HepG2 (cell line): ENCODE data around the gene ATP6V1C2. TPM values are rescaled to one million over a fixed set of nuclear protein-coding genes. Genes with fewer than 3 reads are reported as not detected.

Experiments
- ATAC-seq: fragments of 200-7000 bp; cut with Tn5 transposase; 3 replicates; pipeline ENCODE4 v1.9.1; 2020; ENCODE audit warnings: mild to moderate bottlenecking, moderate library complexity
- BruUV-seq: library from RNA; stranded (reverse); fragments of 400-500 nt; replicated peaks from 2 replicates; lab custom pipeline; 2021; lab: Mats Ljungman, UMichigan
- CTCF ChIA-PET: fragments of 300-600 bp; formaldehyde crosslinking; extraction: SDS; loops from one replicate; lab custom pipeline; 2021; ENCODE audit warnings: low total read pairs, inconsistent platforms, low intra/inter-chr PET ratio; lab: Yijun Ruan, JAX
- POLR2A ChIA-PET: fragments of 350-600 bp; sonication (Branson Sonifier 250); formaldehyde crosslinking; loops from one replicate; lab custom pipeline; 2020; ENCODE audit warnings: antibody characterized with exemption, inconsistent platforms; lab: Yijun Ruan, JAX
- DNase-seq: peaks from one replicate; pipeline ENCODE4 v3.0.0-alpha.2; 2015; ENCODE audit warnings: low spot score
- FAIRE-seq: peaks from 3 replicates; lab custom pipeline; 2011; peaks lifted over from hg19 to GRCh38; lab: Jason Lieb, UNC
- H2AFZ ChIP-seq: one replicate; pipeline ENCODE4 v1.6.1; 2011; ENCODE audit warnings: low read length, inconsistent platforms
- H3K27ac ChIP-seq: fragments of 300-600 bp; 3 replicates; pipeline ENCODE4 v1.8.0; 2011; ENCODE audit warnings: mixed run types, mild to moderate bottlenecking, mixed read lengths, low read length, inconsistent platforms; ENCODE audit not compliant: insufficient read depth; ENCODE audit errors: extremely low read length
- H3K27me3 ChIP-seq, 2 experiments: fragments of 200-600 bp in 1 of 2; 2 replicates in 1 of 2; 3 replicates in 1 of 2; pipeline versions ENCODE4 v1.6.0 to v1.8.0; 2011; ENCODE audit warnings: low read length in 2 of 2, mild to moderate bottlenecking in 2 of 2, moderate library complexity in 2 of 2, inconsistent platforms in 1 of 2; ENCODE audit not compliant: insufficient read depth in 2 of 2, control insufficient read depth in 1 of 2
- H3K36me3 ChIP-seq, 2 experiments: fragments of 200-600 bp in 1 of 2; replicated peaks in 1 of 2; 2 replicates in 1 of 2; 3 replicates in 1 of 2; pipeline versions ENCODE4 v1.5.1 to v1.8.0; 2011; ENCODE audit warnings: low read length in 2 of 2, inconsistent platforms in 1 of 2; ENCODE audit not compliant: insufficient read depth in 2 of 2, control insufficient read depth in 1 of 2
- H3K4me1 ChIP-seq: 2 replicates; pipeline ENCODE4 v1.5.1; 2012; ENCODE audit warnings: low read length, inconsistent platforms; ENCODE audit not compliant: insufficient read depth
- H3K4me2 ChIP-seq: 2 replicates; pipeline ENCODE4 v1.6.0; 2011; ENCODE audit warnings: low read depth, low read length, inconsistent platforms
- H3K4me3 ChIP-seq, 3 experiments: fragments of 200-600 bp in 1 of 3; sonication (generic), shearing (Covaris generic) in 1 of 3; replicated peaks in 1 of 3; 2 replicates each; pipeline ENCODE4 v1.5.1; 2011 to 2016; ENCODE audit warnings: low read length in 3 of 3, inconsistent platforms in 2 of 3, low read depth in 2 of 3, mild to moderate bottlenecking in 2 of 3, control low read depth in 1 of 3, mixed read lengths in 1 of 3; ENCODE audit not compliant: insufficient read depth in 1 of 3
- H3K79me2 ChIP-seq: one replicate; pipeline ENCODE4 v1.6.1; 2011; ENCODE audit warnings: low read length, inconsistent platforms; ENCODE audit not compliant: insufficient read depth
- H3K9ac ChIP-seq: 2 replicates; pipeline ENCODE4 v1.6.0; 2011; ENCODE audit warnings: mild to moderate bottlenecking, low read depth, low read length, inconsistent platforms; ENCODE audit not compliant: insufficient read depth
- H3K9me3 ChIP-seq: 2 replicates; pipeline ENCODE4 v1.5.1; 2012; ENCODE audit warnings: mild to moderate bottlenecking, low read length
- H4K20me1 ChIP-seq: 2 replicates; pipeline ENCODE4 v1.6.0; 2011; ENCODE audit warnings: inconsistent platforms, mild to moderate bottlenecking, low read length, moderate library complexity; ENCODE audit not compliant: insufficient read depth
- ADNP ChIP-seq: sonication (generic); formaldehyde crosslinking; IDR thresholded peaks from 2 replicates; pipeline ENCODE4 v1.4.0; 2020; ENCODE audit warnings: missing genetic modification reagents
- ARNT ChIP-seq: fragments of 450-650 bp; IDR thresholded peaks from 2 replicates; pipeline ENCODE4 v1.6.1; 2017
- CAMTA2 ChIP-seq: sonication (generic); formaldehyde crosslinking; IDR thresholded peaks from 2 replicates; pipeline ENCODE4 v1.4.0; 2020; ENCODE audit warnings: mild to moderate bottlenecking, missing genetic modification reagents, borderline replicate concordance
- CBFB ChIP-seq: sonication (generic); formaldehyde crosslinking; IDR thresholded peaks from 2 replicates; pipeline ENCODE4 v1.4.0; 2020; ENCODE audit warnings: missing genetic modification reagents
- CCDC6 ChIP-seq: sonication (generic); formaldehyde crosslinking; IDR thresholded peaks from 2 replicates; pipeline ENCODE4 v1.8.1; 2022; ENCODE audit warnings: mild to moderate bottlenecking, missing genetic modification reagents, moderate library complexity
- HIVEP1 ChIP-seq: sonication (generic); formaldehyde crosslinking; IDR thresholded peaks from 2 replicates; pipeline ENCODE4 v1.4.0; 2020; ENCODE audit warnings: mild to moderate bottlenecking, missing genetic modification reagents
- HNRNPH1 ChIP-seq: fragments of 200-400 bp; formaldehyde crosslinking; optimal IDR thresholded peaks from 2 replicates; pipeline ENCODE3; 2017; ENCODE audit warnings: mild to moderate bottlenecking, low read depth, low read length
- KDM5B ChIP-seq: sonication (generic); formaldehyde crosslinking; IDR thresholded peaks from 2 replicates; pipeline ENCODE4 v1.4.0; 2020; ENCODE audit warnings: missing genetic modification reagents, mild to moderate bottlenecking, borderline replicate concordance
- MED8 ChIP-seq: sonication (generic); formaldehyde crosslinking; IDR thresholded peaks from 2 replicates; pipeline ENCODE4 v1.8.1; 2023; ENCODE audit warnings: mild to moderate bottlenecking, missing genetic modification reagents; ENCODE audit not compliant: insufficient replicate concordance
- PRMT3 ChIP-seq: sonication (generic); formaldehyde crosslinking; IDR thresholded peaks from 2 replicates; pipeline ENCODE4 v1.8.1; 2022; ENCODE audit warnings: low read depth, mild to moderate bottlenecking, moderate library complexity, missing genetic modification reagents, borderline replicate concordance
- SNAI1 ChIP-seq: sonication (generic); formaldehyde crosslinking; IDR thresholded peaks from 2 replicates; pipeline ENCODE4 v1.5.0; 2020; ENCODE audit warnings: mild to moderate bottlenecking, missing genetic modification reagents, borderline replicate concordance
- ZNF263 ChIP-seq: sonication (generic); formaldehyde crosslinking; IDR thresholded peaks from 2 replicates; pipeline ENCODE4 v1.4.0; 2020; ENCODE audit warnings: missing genetic modification reagents
- ZNF264 ChIP-seq: sonication (generic); formaldehyde crosslinking; IDR thresholded peaks from 2 replicates; pipeline ENCODE4 v1.4.0; 2020; ENCODE audit warnings: missing genetic modification reagents
- ZNF367 ChIP-seq: sonication (generic); formaldehyde crosslinking; IDR thresholded peaks from 2 replicates; pipeline ENCODE4 v1.4.0; 2020; ENCODE audit warnings: missing genetic modification reagents, borderline replicate concordance
- ZNF543 ChIP-seq: sonication (generic); formaldehyde crosslinking; IDR thresholded peaks from 2 replicates; pipeline ENCODE4 v1.4.0; 2020; ENCODE audit warnings: mild to moderate bottlenecking, missing genetic modification reagents
- WGBS: methylation state at CpG from one replicate; pipeline ENCODE4 v1.1.6; 2017; ENCODE audit warnings: low lambda C conversion rate; 5-methylcytosine and 5-hydroxymethylcytosine counted together
- in situ Hi-C: cut with HindIII; loops from 2 replicates; pipeline ENCODE4 v1.10.0; 2017; ENCODE audit warnings: low pct_unique_long_range_greater_than_20kb; ENCODE audit not compliant: extremely low pct_ligation_motif_present
- intact Hi-C: fragments of 100-400 bp; cut with micrococcal nuclease; formaldehyde crosslinking; loops from one replicate; pipeline ENCODE4 v1.10.0; 2022; ENCODE audit not compliant: unreplicated experiment
- polyA plus RNA-seq, 8 experiments: library from polyadenylated mRNA; depleted of rRNA in 3 of 8; stranded (reverse) in 7 of 8; unstranded in 1 of 8; fragments of >200 nt; fragmentation: Illumina TruSeq in 4 of 8; extraction: Trizol in 4 of 8; gene quantifications; 2 replicates each; pipeline versions ENCODE4 v1.2.1 to v1.2.3, GENCODE V29; 2011 to 2016; ENCODE audit warnings: low read depth in 4 of 8, missing spikeins in 1 of 8, mixed read lengths in 1 of 8; ENCODE audit not compliant: insufficient read depth in 1 of 8
- total RNA-seq, 5 experiments: library from RNA; depleted of rRNA; stranded (reverse); fragments of >200 nt; fragmentation: Illumina TruSeq; extraction: Trizol; gene quantifications; 2 replicates each; pipeline ENCODE4 v1.2.3, GENCODE V29; 2016; ENCODE audit warnings: low read depth in 1 of 5
- TF ChIP-seq, protein P1 (sequence below): sonication (generic); formaldehyde crosslinking; IDR thresholded peaks from 2 replicates; pipeline ENCODE4 v1.5.0; 2020; ENCODE audit warnings: mild to moderate bottlenecking, missing genetic modification reagents, moderate library complexity

The ATP6V1C2 gene
- total and polyA plus RNA-seq, 2 of the 13 experiments (the other 11 are each of a cell fraction or from before 2014, with no cell fraction given): 0.04 to 0.29 TPM

GRCh38 chr2:10761591-10761990 is 40.2 kb downstream of the ATP6V1C2 start:
- ATAC-seq (no peak), DNase-seq (no peak), FAIRE-seq (no peak)
- no peak overlapping the region for H2AFZ ChIP-seq
- no peak overlapping the region for H3K27ac ChIP-seq
- H3K9ac ChIP-seq: no peak overlapping the region
- CTCF ChIA-PET: no interaction called here
- H3K9me3 ChIP-seq: no peaks in the 10 kb centered on the region
- no peak overlapping the region for H3K4me3 ChIP-seq
- POLR2A ChIA-PET: no interaction called here
- H4K20me1 ChIP-seq: no peaks in the 10 kb centered on the region
- in situ Hi-C loops: no loop called here
- peaks cover 5 to 68% of the 10 kb centered on the region in 2 experiments; a peak in 4 of 5 replicates for H3K27me3 ChIP-seq
- intact Hi-C loops: no loop called here
- TF ChIP-seq ZNF264 (CRISPR knock-in tag): peak; percentile 72; the same call in 1 of the 2 replicates
- TF ChIP-seq CBFB (CRISPR knock-in tag): no peak
- no peaks in the 10 kb centered on the region for H3K36me3 ChIP-seq
- no peaks in the 10 kb centered on the region for H3K79me2 ChIP-seq
- WGBS: 49% methylated on average over 9 of the region's 9 CpGs
- no peak overlapping the region for H3K4me2 ChIP-seq
- H3K4me1 ChIP-seq: peaks cover 54% of the 10 kb centered on the region
- no TSS peak for BruUV-seq

DNA sequence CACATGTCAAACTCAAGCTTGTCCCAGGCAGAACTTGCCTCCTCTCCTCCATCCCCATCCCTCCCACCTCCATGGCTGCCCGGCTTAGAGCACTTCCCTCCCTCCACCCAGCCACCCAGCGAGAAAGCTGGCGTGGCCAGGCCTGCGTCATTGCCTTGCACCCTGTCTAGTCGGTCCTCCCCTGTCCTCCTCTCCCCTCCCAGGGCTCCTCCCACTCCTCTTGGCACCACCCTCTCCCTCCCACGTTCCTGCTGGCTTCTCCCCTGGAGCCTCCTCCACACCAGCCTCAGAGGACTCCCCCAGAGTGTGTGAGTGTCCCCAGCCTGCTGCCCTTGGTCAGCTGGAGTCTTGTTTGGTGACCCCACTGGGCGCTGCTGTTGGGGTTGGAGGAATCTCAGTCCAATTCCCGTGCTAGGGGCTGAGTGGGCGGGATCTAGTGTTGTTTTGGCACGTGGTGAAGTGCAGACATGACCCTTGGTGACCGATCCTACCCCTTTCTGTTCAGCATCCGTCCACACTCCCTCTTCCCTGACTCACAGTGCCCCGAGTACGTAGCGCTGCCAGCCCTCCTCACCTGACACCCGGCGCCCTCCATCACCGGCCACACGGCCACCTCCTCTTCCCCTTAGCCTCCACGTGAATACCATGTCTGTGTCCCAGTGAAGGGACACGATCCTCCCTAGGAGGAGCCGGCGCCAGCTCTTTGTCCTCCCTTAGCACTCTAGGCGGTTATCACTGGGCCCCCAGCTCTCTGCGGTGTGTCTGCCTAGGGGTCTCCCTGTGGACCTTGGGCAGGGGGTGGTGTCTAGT is 41.4 kb downstream of the ATP6V1C2 start:
- intact Hi-C loops (no loop called here), in situ Hi-C loops (no loop called here)
- BruUV-seq: no TSS peak
- H3K9me3 ChIP-seq: no peaks in the 10 kb centered on the region
- no peaks in the 10 kb centered on the region for H3K36me3 ChIP-seq
- H3K79me2 ChIP-seq: no peaks in the 10 kb centered on the region
- no peaks in the 10 kb centered on the region for H4K20me1 ChIP-seq
- no peak for FAIRE-seq
- no peak for DNase-seq
- no peak overlapping the region for H3K27ac ChIP-seq
- H3K4me3 ChIP-seq: peak overlapping the region in 2 of 3 experiments; percentile 19 to 55; a peak in 3 of 6 replicates
- WGBS: 4% methylated on average over 24 of the region's 25 CpGs
- POLR2A ChIA-PET: no interaction called here
- H2AFZ ChIP-seq: no peak overlapping the region
- H3K4me1 ChIP-seq: peaks cover 44% of the 10 kb centered on the region
- no peak overlapping the region for H3K9ac ChIP-seq
- CTCF ChIA-PET: no interaction called here
- ATAC-seq: peak; percentile 19
- peak overlapping the region; percentile 66 for H3K4me2 ChIP-seq
- peaks cover 5 to 69% of the 10 kb centered on the region in 2 experiments; a peak in 4 of 5 replicates for H3K27me3 ChIP-seq
- TF ChIP-seq CAMTA2: 0 out of 2 replicates have a peak, but pooled peaks have one; percentile 28
- TF ChIP-seq ZNF263 (CRISPR knock-in tag): peak; percentile 91
- TF ChIP-seq HNRNPH1: no peak
- no peak for TF ChIP-seq SNAI1
- peak; percentile 18 for TF ChIP-seq MED8 (CRISPR knock-in tag)
- TF ChIP-seq ARNT: no peak
- TF ChIP-seq ZNF367 (CRISPR knock-in tag): no peak
- TF ChIP-seq HIVEP1 (CRISPR knock-in tag): 0 out of 2 replicates have a peak, but pooled peaks have one; percentile 43
- TF ChIP-seq PRMT3: 0 out of 2 replicates have a peak, but pooled peaks have one; percentile 48
- 0 out of 2 replicates have a peak, but pooled peaks have one; percentile 40 for TF ChIP-seq CCDC6 (CRISPR knock-in tag)
- 0 out of 2 replicates have a peak, but pooled peaks have one; percentile 17 for TF ChIP-seq ZNF543 (CRISPR knock-in tag)
- peak; percentile 55; the same call in 1 of the 2 replicates for TF ChIP-seq KDM5B (CRISPR knock-in tag)
- no peak for TF ChIP-seq ADNP (CRISPR knock-in tag)
- TF ChIP-seq, protein P1, sequence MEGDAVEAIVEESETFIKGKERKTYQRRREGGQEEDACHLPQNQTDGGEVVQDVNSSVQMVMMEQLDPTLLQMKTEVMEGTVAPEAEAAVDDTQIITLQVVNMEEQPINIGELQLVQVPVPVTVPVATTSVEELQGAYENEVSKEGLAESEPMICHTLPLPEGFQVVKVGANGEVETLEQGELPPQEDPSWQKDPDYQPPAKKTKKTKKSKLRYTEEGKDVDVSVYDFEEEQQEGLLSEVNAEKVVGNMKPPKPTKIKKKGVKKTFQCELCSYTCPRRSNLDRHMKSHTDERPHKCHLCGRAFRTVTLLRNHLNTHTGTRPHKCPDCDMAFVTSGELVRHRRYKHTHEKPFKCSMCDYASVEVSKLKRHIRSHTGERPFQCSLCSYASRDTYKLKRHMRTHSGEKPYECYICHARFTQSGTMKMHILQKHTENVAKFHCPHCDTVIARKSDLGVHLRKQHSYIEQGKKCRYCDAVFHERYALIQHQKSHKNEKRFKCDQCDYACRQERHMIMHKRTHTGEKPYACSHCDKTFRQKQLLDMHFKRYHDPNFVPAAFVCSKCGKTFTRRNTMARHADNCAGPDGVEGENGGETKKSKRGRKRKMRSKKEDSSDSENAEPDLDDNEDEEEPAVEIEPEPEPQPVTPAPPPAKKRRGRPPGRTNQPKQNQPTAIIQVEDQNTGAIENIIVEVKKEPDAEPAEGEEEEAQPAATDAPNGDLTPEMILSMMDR (CRISPR knock-in tag): no peak
